ENCODE results near the gene MT1X. TPM values are rescaled to one million over a fixed set of nuclear protein-coding genes. Genes with fewer than 3 reads are reported as not detected.
"Not testable (repeated sequence)": the region's sequence is repeated elsewhere in the genome, so short reads cannot be mapped to it uniquely, and the experiment has no call there.

The MT1X gene
- total and polyA plus RNA-seq, 2 experiments from 2014 or later, result 293 to 942 TPM

DNA sequence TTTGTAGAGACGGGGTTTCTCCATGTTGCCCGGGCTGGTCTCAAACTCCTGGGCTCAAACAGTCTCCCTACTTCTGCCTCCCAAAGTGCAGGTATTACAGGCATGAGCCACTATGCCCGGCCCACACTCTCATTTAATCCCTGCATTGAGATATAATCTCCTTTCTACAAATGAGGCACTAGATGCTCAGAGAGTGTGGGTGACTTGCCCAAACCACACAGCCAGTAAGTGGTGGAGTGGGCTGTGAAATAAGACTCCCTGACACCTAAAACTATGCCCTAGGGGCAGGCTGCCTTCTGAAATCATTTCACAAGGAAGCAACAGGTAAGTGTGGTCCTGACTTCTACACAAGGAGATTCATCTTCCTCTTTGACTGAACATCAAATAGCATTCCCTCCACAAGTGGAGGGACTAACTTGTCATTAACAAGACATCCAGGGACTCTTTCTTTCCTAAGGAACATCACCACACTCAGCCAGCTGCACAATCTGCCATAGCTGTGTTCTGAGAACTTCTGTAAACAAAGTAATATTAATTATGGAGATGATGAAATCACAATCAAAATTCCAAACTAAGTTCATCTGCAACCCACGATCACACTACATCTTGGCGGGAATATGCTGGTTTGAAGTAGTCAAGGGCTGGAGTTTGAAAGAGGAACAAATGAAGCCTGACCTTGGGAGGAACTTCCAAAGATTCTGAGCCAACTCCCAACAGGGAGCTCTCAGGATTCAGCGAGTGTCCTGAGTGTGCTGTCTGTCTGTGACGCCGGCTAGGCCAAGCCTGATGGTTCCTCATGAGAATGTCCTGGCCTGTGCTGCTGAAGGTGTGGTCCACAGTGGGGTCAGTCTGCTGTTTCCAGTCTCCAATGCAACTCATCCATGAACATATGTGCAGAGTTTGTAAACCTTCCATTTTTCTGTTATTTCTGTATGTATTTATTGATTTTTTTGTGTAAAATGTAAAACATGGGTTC, 16.7 kb upstream of the MT1X start:
- TF ChIP-seq POLR2AphosphoS5 (IDR thresholded peaks at IDR 0.05; ENCODE audit: low read depth), result 0 out of 2 replicates have a peak, but pooled peaks have one; percentile 30
- not testable (repeated sequence) for ATAC-seq

DNA sequence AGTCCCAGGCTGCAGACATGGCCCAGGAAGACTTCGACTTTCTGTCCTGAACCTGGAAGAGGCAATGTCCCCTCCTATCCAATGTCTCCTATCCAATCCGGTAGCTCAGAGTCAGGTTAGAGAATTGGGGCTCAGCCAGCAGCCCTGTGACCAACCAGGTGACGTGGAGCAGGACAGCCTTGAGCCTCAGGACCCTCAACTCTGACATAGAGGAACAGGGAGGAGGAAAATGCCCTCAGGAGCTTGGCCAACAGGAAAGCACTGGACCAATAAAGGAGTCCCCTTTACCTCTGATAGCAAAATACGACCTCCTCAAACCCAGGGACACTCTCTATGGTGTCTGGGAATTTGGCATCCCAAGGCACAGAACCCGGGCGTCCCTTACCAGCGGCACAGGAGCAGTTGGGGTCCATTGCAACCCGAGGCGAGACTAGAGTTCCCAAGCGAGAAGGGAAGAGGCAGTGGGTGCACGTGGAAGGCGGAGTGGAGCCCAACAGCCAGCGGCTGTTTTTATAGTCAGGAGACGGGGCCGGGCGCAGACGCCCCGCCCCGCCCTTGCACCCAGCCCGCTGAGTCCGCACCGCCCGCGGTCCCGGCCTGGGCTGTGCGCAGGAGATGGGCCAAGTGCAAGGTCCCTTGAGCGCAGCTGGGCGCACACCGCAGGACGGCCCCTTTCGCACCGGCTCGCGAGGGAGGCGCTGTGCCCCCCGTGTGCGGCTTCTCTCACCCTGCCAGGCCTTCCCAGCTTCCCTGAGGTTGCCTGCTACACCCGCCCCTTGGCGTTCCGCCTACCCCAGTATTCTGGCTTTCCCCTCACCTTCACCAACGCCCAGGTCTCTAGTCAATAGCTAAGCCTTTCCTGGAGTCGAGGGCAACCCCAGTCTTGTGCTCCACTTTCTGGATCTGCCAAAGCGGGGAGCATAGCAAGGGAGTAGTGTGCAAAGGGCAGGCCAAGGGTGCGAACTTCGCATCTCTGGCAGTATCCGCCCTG, 14.4 kb upstream of the MT1X start, which contains the start of gene MT1G:
Gene MT1G, minus strand, starts transcription at position 485 of the 991 bp plus-strand sequence. Its CDS starts 72 bp downstream, at position 413.
- ATAC-seq, result peak; percentile 70
- Mint-ChIP-seq H3K4me1 (peaks cover 36% of the 10 kb centered on the region), H3K36me3 (ENCODE audit: low read depth) (peaks cover 36% of the 10 kb centered on the region), H3K27me3 (ENCODE audit: insufficient read depth, low read depth, poor library complexity) (peaks cover 99% of the 10 kb centered on the region), H3K9me3 (peaks cover 3% of the 10 kb centered on the region; the same call in 1 of the 3 replicates), H3K4me3 (peak within 1 kb of the TSS; percentile 83), H3K27ac (no peak within 1 kb of the TSS)
- Histone ChIP-seq H3K36me3 (ENCODE audit: insufficient read depth) (no peaks in the 10 kb centered on the region), H3K27ac (ENCODE audit: low read depth) (no peak within 1 kb of the TSS), H3K4me2 (peak within 1 kb of the TSS; percentile 91), H3K4me1 (ENCODE audit: insufficient read depth) (peaks cover 42% of the 10 kb centered on the region), H3K4me3 (peak within 1 kb of the TSS; percentile 62), H3K79me2 (replicated peaks; ENCODE audit: insufficient read depth) (no peaks in the 10 kb centered on the region; the same call in 1 of the 2 replicates), H4K20me1 (replicated peaks; ENCODE audit: insufficient read depth) (no peaks in the 10 kb centered on the region), H3F3A (replicated peaks; ENCODE audit: low read depth) (peaks cover 16% of the 10 kb centered on the region), H2AFZ (peak within 1 kb of the TSS; percentile 91), H3K27me3 (ENCODE audit: insufficient read depth) (peaks cover 100% of the 10 kb centered on the region), H3K9me2 (ENCODE audit: insufficient read depth) (no peaks in the 10 kb centered on the region)
- TF ChIP-seq, protein P1, sequence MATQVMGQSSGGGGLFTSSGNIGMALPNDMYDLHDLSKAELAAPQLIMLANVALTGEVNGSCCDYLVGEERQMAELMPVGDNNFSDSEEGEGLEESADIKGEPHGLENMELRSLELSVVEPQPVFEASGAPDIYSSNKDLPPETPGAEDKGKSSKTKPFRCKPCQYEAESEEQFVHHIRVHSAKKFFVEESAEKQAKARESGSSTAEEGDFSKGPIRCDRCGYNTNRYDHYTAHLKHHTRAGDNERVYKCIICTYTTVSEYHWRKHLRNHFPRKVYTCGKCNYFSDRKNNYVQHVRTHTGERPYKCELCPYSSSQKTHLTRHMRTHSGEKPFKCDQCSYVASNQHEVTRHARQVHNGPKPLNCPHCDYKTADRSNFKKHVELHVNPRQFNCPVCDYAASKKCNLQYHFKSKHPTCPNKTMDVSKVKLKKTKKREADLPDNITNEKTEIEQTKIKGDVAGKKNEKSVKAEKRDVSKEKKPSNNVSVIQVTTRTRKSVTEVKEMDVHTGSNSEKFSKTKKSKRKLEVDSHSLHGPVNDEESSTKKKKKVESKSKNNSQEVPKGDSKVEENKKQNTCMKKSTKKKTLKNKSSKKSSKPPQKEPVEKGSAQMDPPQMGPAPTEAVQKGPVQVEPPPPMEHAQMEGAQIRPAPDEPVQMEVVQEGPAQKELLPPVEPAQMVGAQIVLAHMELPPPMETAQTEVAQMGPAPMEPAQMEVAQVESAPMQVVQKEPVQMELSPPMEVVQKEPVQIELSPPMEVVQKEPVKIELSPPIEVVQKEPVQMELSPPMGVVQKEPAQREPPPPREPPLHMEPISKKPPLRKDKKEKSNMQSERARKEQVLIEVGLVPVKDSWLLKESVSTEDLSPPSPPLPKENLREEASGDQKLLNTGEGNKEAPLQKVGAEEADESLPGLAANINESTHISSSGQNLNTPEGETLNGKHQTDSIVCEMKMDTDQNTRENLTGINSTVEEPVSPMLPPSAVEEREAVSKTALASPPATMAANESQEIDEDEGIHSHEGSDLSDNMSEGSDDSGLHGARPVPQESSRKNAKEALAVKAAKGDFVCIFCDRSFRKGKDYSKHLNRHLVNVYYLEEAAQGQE (IDR thresholded peaks at IDR 0.05; ENCODE audit: unreplicated experiment), result no peak
- TF ChIP-seq ZNF114 (CRISPR knock-in tag; IDR thresholded peaks at IDR 0.05), result no peak
- peak; percentile 22 for TF ChIP-seq EZH2 (IDR thresholded peaks at IDR 0.05; ENCODE audit: low read depth, unreplicated experiment)
- TF ChIP-seq EZH2phosphoT487 (IDR thresholded peaks at IDR 0.05; ENCODE audit: unreplicated experiment), result peak; percentile 65
- TF ChIP-seq, protein P2, sequence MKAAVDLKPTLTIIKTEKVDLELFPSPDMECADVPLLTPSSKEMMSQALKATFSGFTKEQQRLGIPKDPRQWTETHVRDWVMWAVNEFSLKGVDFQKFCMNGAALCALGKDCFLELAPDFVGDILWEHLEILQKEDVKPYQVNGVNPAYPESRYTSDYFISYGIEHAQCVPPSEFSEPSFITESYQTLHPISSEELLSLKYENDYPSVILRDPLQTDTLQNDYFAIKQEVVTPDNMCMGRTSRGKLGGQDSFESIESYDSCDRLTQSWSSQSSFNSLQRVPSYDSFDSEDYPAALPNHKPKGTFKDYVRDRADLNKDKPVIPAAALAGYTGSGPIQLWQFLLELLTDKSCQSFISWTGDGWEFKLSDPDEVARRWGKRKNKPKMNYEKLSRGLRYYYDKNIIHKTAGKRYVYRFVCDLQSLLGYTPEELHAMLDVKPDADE (IDR thresholded peaks at IDR 0.05), result no peak
- TF ChIP-seq POLR2AphosphoS5 (IDR thresholded peaks at IDR 0.05; ENCODE audit: low read depth), result peak; percentile 89
- TF ChIP-seq CREB1 (CRISPR knock-in tag; IDR thresholded peaks at IDR 0.05; ENCODE audit: low read depth), result no peak
- DNase-seq (ENCODE audit: low spot score), result peak; percentile 58

More for the DNA sequence above, 16.7 kb upstream of the MT1X start:
- H3K36me3 Mint-ChIP-seq (ENCODE audit: low read depth), result peaks cover 34% of the 10 kb centered on the region
- Histone ChIP-seq H3F3A (replicated peaks; ENCODE audit: low read depth) (peaks cover 16% of the 10 kb centered on the region), H3K4me1 (ENCODE audit: insufficient read depth) (peaks cover 43% of the 10 kb centered on the region), H3K27me3 (ENCODE audit: insufficient read depth) (peaks cover 100% of the 10 kb centered on the region)
- H3K4me3 ChIP-seq; H3K79me2 ChIP-seq (replicated peaks; ENCODE audit: insufficient read depth); H2AFZ ChIP-seq; H3K9me2 ChIP-seq (ENCODE audit: insufficient read depth); H3K9me3 Mint-ChIP-seq; H3K36me3 ChIP-seq (ENCODE audit: insufficient read depth); DNase-seq (ENCODE audit: low spot score); H3K4me2 ChIP-seq; H3K27ac Mint-ChIP-seq; H3K27ac ChIP-seq (ENCODE audit: low read depth); H4K20me1 ChIP-seq (replicated peaks; ENCODE audit: insufficient read depth): not testable (repeated sequence)
- H3K4me1 Mint-ChIP-seq, result peaks cover 43% of the 10 kb centered on the region
- peaks cover 98% of the 10 kb centered on the region for H3K27me3 Mint-ChIP-seq (ENCODE audit: insufficient read depth, low read depth, poor library complexity)
- H3K4me3 Mint-ChIP-seq, result peak overlapping the region; percentile 83
